ENCODE results near the gene HHAT.

HHAT gene

GRCh38 chr1:210536254-210536961 lies 207.7 kb downstream of the HHAT start:
- peak; percentile 59 for DNase-seq (ENCODE audit: low read depth, low spot score)
- H3K4me1 ChIP-seq (ENCODE audit: insufficient read depth, insufficient read length) = no peaks in the 10 kb centered on the region
- H3K9ac ChIP-seq (ENCODE audit: insufficient read length, low read depth) = no peak overlapping the region
- no peaks in the 10 kb centered on the region for H3K36me3 ChIP-seq (ENCODE audit: insufficient read depth, insufficient read length, low read length)
- H3K27me3 ChIP-seq (ENCODE audit: insufficient read depth, insufficient read length) = no peaks in the 10 kb centered on the region
- H3K9me3 ChIP-seq (ENCODE audit: insufficient read depth, low read length) = no peaks in the 10 kb centered on the region
- H3K4me3 ChIP-seq (ENCODE audit: insufficient read length, low read depth) = no peak overlapping the region
- TF ChIP-seq ZNF274 (IDR thresholded peaks at IDR 0.05; ENCODE audit: low read depth, low read length) = no peak
- TF ChIP-seq SUZ12 (IDR thresholded peaks at IDR 0.05; ENCODE audit: extremely low read depth, insufficient read depth, insufficient read length) = no peak
- no peak for TF ChIP-seq YY1 (IDR thresholded peaks at IDR 0.05; ENCODE audit: insufficient read depth, insufficient read length)

- Histone ChIP-seq H3K27me3 (ENCODE audit: insufficient read depth, insufficient read length) (no peaks in the 10 kb centered on the region), H3K36me3 (ENCODE audit: insufficient read depth, insufficient read length, low read length) (no peaks in the 10 kb centered on the region), H3K9me3 (ENCODE audit: insufficient read depth, low read length) (no peaks in the 10 kb centered on the region), H3K9ac (ENCODE audit: insufficient read length, low read depth) (no peak overlapping the region), H3K4me1 (ENCODE audit: insufficient read depth, insufficient read length) (no peaks in the 10 kb centered on the region), H3K4me3 (ENCODE audit: insufficient read length, low read depth) (no peak overlapping the region)
- no peak for TF ChIP-seq ZNF274 (IDR thresholded peaks at IDR 0.05; ENCODE audit: low read depth, low read length)
- TF ChIP-seq YY1 (IDR thresholded peaks at IDR 0.05; ENCODE audit: insufficient read depth, insufficient read length) = no peak
- no peak for TF ChIP-seq SUZ12 (IDR thresholded peaks at IDR 0.05; ENCODE audit: extremely low read depth, insufficient read depth, insufficient read length)
- DNase-seq (ENCODE audit: low read depth, low spot score) = no peak
Measured at GRCh38 chr1:210540288-210540687, 211.6 kb downstream of the HHAT start.

GRCh38 chr1:210541680-210542358 lies 213.1 kb downstream of the HHAT start:
- H3K4me3 ChIP-seq (ENCODE audit: insufficient read length, low read depth) = no peak overlapping the region
- H3K9me3 ChIP-seq (ENCODE audit: insufficient read depth, low read length) = no peaks in the 10 kb centered on the region
- H3K27me3 ChIP-seq (ENCODE audit: insufficient read depth, insufficient read length) = no peaks in the 10 kb centered on the region
- no peak for TF ChIP-seq YY1 (IDR thresholded peaks at IDR 0.05; ENCODE audit: insufficient read depth, insufficient read length)
- DNase-seq (ENCODE audit: low read depth, low spot score) = peak; percentile 72
- no peaks in the 10 kb centered on the region for H3K36me3 ChIP-seq (ENCODE audit: insufficient read depth, insufficient read length, low read length)
- H3K4me1 ChIP-seq (ENCODE audit: insufficient read depth, insufficient read length) = no peaks in the 10 kb centered on the region
- H3K9ac ChIP-seq (ENCODE audit: insufficient read length, low read depth) = no peak overlapping the region

GRCh38 chr1:210551899-210552298 lies 223.2 kb downstream of the HHAT start:
- H3K4me1 ChIP-seq (ENCODE audit: insufficient read depth, insufficient read length) = no peaks in the 10 kb centered on the region
- TF ChIP-seq ZNF274 (IDR thresholded peaks at IDR 0.05; ENCODE audit: low read depth, low read length) (no peak), YY1 (IDR thresholded peaks at IDR 0.05; ENCODE audit: insufficient read depth, insufficient read length) (no peak), SUZ12 (IDR thresholded peaks at IDR 0.05; ENCODE audit: extremely low read depth, insufficient read depth, insufficient read length) (no peak)
- no peaks in the 10 kb centered on the region for H3K36me3 ChIP-seq (ENCODE audit: insufficient read depth, insufficient read length, low read length)
- no peaks in the 10 kb centered on the region for H3K27me3 ChIP-seq (ENCODE audit: insufficient read depth, insufficient read length)
- H3K9me3 ChIP-seq (ENCODE audit: insufficient read depth, low read length) = no peaks in the 10 kb centered on the region
- no peak overlapping the region for H3K9ac ChIP-seq (ENCODE audit: insufficient read length, low read depth)
- DNase-seq (ENCODE audit: low read depth, low spot score) = no peak
- no peak overlapping the region for H3K4me3 ChIP-seq (ENCODE audit: insufficient read length, low read depth)

GRCh38 chr1:210553711-210554110 lies 225.0 kb downstream of the HHAT start:
- H3K36me3 ChIP-seq (ENCODE audit: insufficient read depth, insufficient read length, low read length) = no peaks in the 10 kb centered on the region
- H3K9me3 ChIP-seq (ENCODE audit: insufficient read depth, low read length) = no peaks in the 10 kb centered on the region
- no peaks in the 10 kb centered on the region for H3K27me3 ChIP-seq (ENCODE audit: insufficient read depth, insufficient read length)
- H3K9ac ChIP-seq (ENCODE audit: insufficient read length, low read depth) = no peak overlapping the region
- DNase-seq (ENCODE audit: low read depth, low spot score) = no peak
- TF ChIP-seq ZNF274 (IDR thresholded peaks at IDR 0.05; ENCODE audit: low read depth, low read length) (no peak), SUZ12 (IDR thresholded peaks at IDR 0.05; ENCODE audit: extremely low read depth, insufficient read depth, insufficient read length) (no peak)
- no peaks in the 10 kb centered on the region for H3K4me1 ChIP-seq (ENCODE audit: insufficient read depth, insufficient read length)
- no peak overlapping the region for H3K4me3 ChIP-seq (ENCODE audit: insufficient read length, low read depth)

- no peaks in the 10 kb centered on the region for H3K4me1 ChIP-seq (ENCODE audit: insufficient read depth, insufficient read length)
- H3K9me3 ChIP-seq (ENCODE audit: insufficient read depth, low read length) = no peaks in the 10 kb centered on the region
- no peaks in the 10 kb centered on the region for H3K36me3 ChIP-seq (ENCODE audit: insufficient read depth, insufficient read length, low read length)
- no peak for DNase-seq (ENCODE audit: low read depth, low spot score)
- TF ChIP-seq ZNF274 (IDR thresholded peaks at IDR 0.05; ENCODE audit: low read depth, low read length) (no peak), SUZ12 (IDR thresholded peaks at IDR 0.05; ENCODE audit: extremely low read depth, insufficient read depth, insufficient read length) (no peak), YY1 (IDR thresholded peaks at IDR 0.05; ENCODE audit: insufficient read depth, insufficient read length) (no peak)
- no peak overlapping the region for H3K9ac ChIP-seq (ENCODE audit: insufficient read length, low read depth)
- no peaks in the 10 kb centered on the region for H3K27me3 ChIP-seq (ENCODE audit: insufficient read depth, insufficient read length)
- no peak overlapping the region for H3K4me3 ChIP-seq (ENCODE audit: insufficient read length, low read depth)
Measured at GRCh38 chr1:210554382-210554781, 225.7 kb downstream of the HHAT start.

GRCh38 chr1:210556475-210556874 lies 227.8 kb downstream of the HHAT start:
- Histone ChIP-seq H3K9ac (ENCODE audit: insufficient read length, low read depth) (no peak overlapping the region), H3K4me1 (ENCODE audit: insufficient read depth, insufficient read length) (no peaks in the 10 kb centered on the region), H3K4me3 (ENCODE audit: insufficient read length, low read depth) (no peak overlapping the region), H3K36me3 (ENCODE audit: insufficient read depth, insufficient read length, low read length) (no peaks in the 10 kb centered on the region), H3K27me3 (ENCODE audit: insufficient read depth, insufficient read length) (no peaks in the 10 kb centered on the region), H3K9me3 (ENCODE audit: insufficient read depth, low read length) (no peaks in the 10 kb centered on the region)
- TF ChIP-seq YY1 (IDR thresholded peaks at IDR 0.05; ENCODE audit: insufficient read depth, insufficient read length) (no peak), SUZ12 (IDR thresholded peaks at IDR 0.05; ENCODE audit: extremely low read depth, insufficient read depth, insufficient read length) (no peak), ZNF274 (IDR thresholded peaks at IDR 0.05; ENCODE audit: low read depth, low read length) (no peak)
- no peak for DNase-seq (ENCODE audit: low read depth, low spot score)
